GM18505 (cell line): ENCODE results near the gene NUTM1.
"Not testable (repeated sequence)": the region's sequence is repeated elsewhere in the genome, so short reads cannot be mapped to it uniquely, and the experiment has no call there.

ENCODE experiments used
- ATAC-seq: cut with Tn5 transposase; IDR thresholded peaks from one replicate; pipeline ENCODE4 v1.9.1; 2021; ENCODE audit not compliant: unreplicated experiment
- POLR2A ChIP-seq: IDR thresholded peaks from 4 replicates; pipeline ENCODE4 v1.6.1; 2011; ENCODE audit warnings: borderline replicate concordance; ENCODE audit not compliant: insufficient read depth, insufficient read length; ENCODE audit errors: extremely low read depth

The NUTM1 gene

GRCh38 chr15:34364041-34364440 lies 20.9 kb downstream of the NUTM1 start:
- no peak for TF ChIP-seq POLR2A
- ATAC-seq: no peak

- no peak for TF ChIP-seq POLR2A
- ATAC-seq: no peak
Measured at GRCh38 chr15:34365091-34365825, 22.1 kb downstream of the NUTM1 start.

GRCh38 chr15:34365836-34366235 lies 22.7 kb downstream of the NUTM1 start:
- no peak for TF ChIP-seq POLR2A
- no peak for ATAC-seq

- no peak for TF ChIP-seq POLR2A
- ATAC-seq: no peak
Measured at GRCh38 chr15:34366271-34367065, 23.4 kb downstream of the NUTM1 start.

- peak; percentile 81 for TF ChIP-seq POLR2A
- peak; percentile 79 for ATAC-seq
Measured at GRCh38 chr15:34367101-34368081, 24.3 kb downstream of the NUTM1 start, which contains the start of gene LPCAT4. Gene LPCAT4 (minus strand): TSS chr15:34367196. CDS start chr15:34367100, 96 bp downstream.

GRCh38 chr15:34370129-34370528 lies 27.0 kb downstream of the NUTM1 start:
- ATAC-seq: no peak
- no peak for TF ChIP-seq POLR2A

- no peak for TF ChIP-seq POLR2A
- no peak for ATAC-seq
Measured at GRCh38 chr15:34370643-34371042, 27.5 kb downstream of the NUTM1 start.

- ATAC-seq: no peak
- TF ChIP-seq POLR2A: no peak
Measured at GRCh38 chr15:34373951-34374350, 30.8 kb downstream of the NUTM1 start.

GRCh38 chr15:34374816-34375215 lies 31.7 kb downstream of the NUTM1 start:
- no peak for TF ChIP-seq POLR2A
- no peak for ATAC-seq

GRCh38 chr15:34375541-34375940 lies 32.4 kb downstream of the NUTM1 start:
- not testable (repeated sequence) for ATAC-seq

- TF ChIP-seq POLR2A: no peak
- no peak for ATAC-seq
Measured at GRCh38 chr15:34376856-34377255, 33.7 kb downstream of the NUTM1 start.

GRCh38 chr15:34380491-34380890 lies 37.4 kb downstream of the NUTM1 start:
- not testable (repeated sequence) for ATAC-seq

- ATAC-seq: not testable (repeated sequence)
Measured at GRCh38 chr15:34381829-34382521, 38.9 kb downstream of the NUTM1 start.

- not testable (repeated sequence) for ATAC-seq
Measured at GRCh38 chr15:34389594-34390086, 46.5 kb downstream of the NUTM1 start.

- ATAC-seq: not testable (repeated sequence)
Measured at GRCh38 chr15:34392981-34393380, 49.9 kb downstream of the NUTM1 start.

- not testable (repeated sequence) for ATAC-seq
Measured at GRCh38 chr15:34397637-34398259, 54.6 kb downstream of the NUTM1 start.

GRCh38 chr15:34403160-34403598 lies 60.1 kb downstream of the NUTM1 start:
- ATAC-seq: peak; percentile 58
